WTC11 (cell line): Measurements from ENCODE around the gene FASN.

Experiments
- CREB1 ChIP-seq: sonication (generic); formaldehyde crosslinking; IDR thresholded peaks from 2 replicates; pipeline ENCODE4 v1.8.0; 2023; ENCODE audit warnings: mild to moderate bottlenecking, missing genetic modification reagents
- CREM ChIP-seq: sonication (generic); formaldehyde crosslinking; IDR thresholded peaks from 2 replicates; pipeline ENCODE4 v1.8.1; 2022; ENCODE audit warnings: mild to moderate bottlenecking, missing genetic modification reagents, moderate library complexity
- CTCF ChIP-seq: fragments of 200-600 bp; IDR thresholded peaks from 2 replicates; pipeline ENCODE4 v1.8.0; 2022; ENCODE audit warnings: antibody characterized with exemption
- ESRRA ChIP-seq: sonication (generic); formaldehyde crosslinking; IDR thresholded peaks from 2 replicates; pipeline ENCODE4 v1.8.1; 2022; ENCODE audit warnings: mild to moderate bottlenecking, missing genetic modification reagents, borderline replicate concordance
- FOXP4 ChIP-seq: sonication (generic); formaldehyde crosslinking; IDR thresholded peaks from 2 replicates; pipeline ENCODE4 v1.8.0; 2022; ENCODE audit warnings: mild to moderate bottlenecking, missing genetic modification reagents
- JUN ChIP-seq: sonication (generic); formaldehyde crosslinking; IDR thresholded peaks from 2 replicates; pipeline ENCODE4 v1.8.0; 2023; ENCODE audit warnings: mild to moderate bottlenecking, missing genetic modification reagents
- SMAD3 ChIP-seq: sonication (generic); formaldehyde crosslinking; IDR thresholded peaks from 2 replicates; pipeline ENCODE4 v1.8.0; 2022; ENCODE audit warnings: missing genetic modification reagents, mild to moderate bottlenecking, borderline replicate concordance
- TCF7 ChIP-seq: sonication (generic); formaldehyde crosslinking; IDR thresholded peaks from 2 replicates; pipeline ENCODE4 v1.8.0; 2022; ENCODE audit warnings: mild to moderate bottlenecking, low read depth, missing genetic modification reagents, moderate library complexity
- ZBTB43 ChIP-seq: sonication (generic); formaldehyde crosslinking; IDR thresholded peaks from 2 replicates; pipeline ENCODE4 v1.8.1; 2023; ENCODE audit warnings: mild to moderate bottlenecking, missing genetic modification reagents
- ZNF121 ChIP-seq: sonication (generic); formaldehyde crosslinking; IDR thresholded peaks from 2 replicates; pipeline ENCODE4 v1.8.0; 2023; ENCODE audit warnings: missing genetic modification reagents

GRCh38 chr17:82058230-82058854, 39.7 kb downstream of the FASN start:
- TF ChIP-seq SMAD3 (CRISPR knock-in tag) (no peak), ZBTB43 (CRISPR knock-in tag) (no peak), CTCF (no peak), JUN (no peak), CREM (no peak), TCF7 (CRISPR knock-in tag) (no peak), ESRRA (CRISPR knock-in tag) (no peak), FOXP4 (CRISPR knock-in tag) (no peak), ZNF121 (CRISPR knock-in tag) (no peak), CREB1 (CRISPR knock-in tag) (no peak)
